Stimulated activated CD8-positive, alpha-beta memory T cell treated with anti-CD3 and anti-CD28 coated beads, Interleukin-2, amount 100 ng/mL, for 1 hour (primary cell): ENCODE measurements around the gene GNAO1.

Experiments used
- DNase-seq, 2 donors: peaks; one replicate each; pipeline ENCODE4 v3.0.0-alpha.2; 2020; ENCODE audit warnings: low read depth in 2 of 2

GNAO1 gene

DNA sequence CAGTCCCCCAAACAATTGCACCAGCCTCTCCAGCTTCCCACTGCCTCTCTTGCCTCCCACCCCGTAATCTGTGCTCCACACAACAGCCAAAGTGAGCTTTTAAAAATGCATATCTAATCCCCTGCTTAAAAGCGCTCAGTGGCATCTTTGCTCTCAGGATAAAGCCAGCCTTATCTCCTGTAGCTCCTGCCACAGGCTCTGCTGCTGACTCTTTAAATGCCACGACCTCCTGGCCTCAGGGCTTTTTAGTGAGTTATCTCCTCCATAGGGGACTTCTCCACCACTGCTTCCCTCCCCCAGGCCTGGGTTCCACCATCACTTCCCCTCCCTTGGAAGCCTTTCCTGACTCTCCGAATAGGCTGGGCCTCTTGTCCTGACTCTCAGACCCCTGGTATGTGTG is 98.6 kb downstream of the GNAO1 start:
- DNase-seq = no peak

DNA sequence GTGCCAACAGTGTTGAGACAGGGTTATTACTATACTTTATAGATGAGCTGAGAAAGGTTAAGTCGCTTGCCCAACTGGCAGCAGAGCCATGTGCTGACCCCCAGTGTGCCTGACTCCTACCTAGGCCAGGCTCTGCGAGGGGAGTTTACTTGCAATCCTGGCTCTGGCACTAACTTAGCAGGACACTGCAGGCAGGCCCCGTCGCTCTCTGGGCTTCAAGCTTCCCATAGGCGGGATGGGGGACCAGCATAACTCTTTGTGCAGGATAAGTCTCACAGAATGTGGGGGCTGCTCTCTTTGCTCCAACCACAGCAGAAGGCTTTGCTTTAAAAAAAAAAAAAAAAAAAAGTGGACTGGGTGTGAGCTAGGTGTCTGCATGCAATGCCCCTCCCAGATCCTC is 102.7 kb downstream of the GNAO1 start:
- no peak for DNase-seq

DNA sequence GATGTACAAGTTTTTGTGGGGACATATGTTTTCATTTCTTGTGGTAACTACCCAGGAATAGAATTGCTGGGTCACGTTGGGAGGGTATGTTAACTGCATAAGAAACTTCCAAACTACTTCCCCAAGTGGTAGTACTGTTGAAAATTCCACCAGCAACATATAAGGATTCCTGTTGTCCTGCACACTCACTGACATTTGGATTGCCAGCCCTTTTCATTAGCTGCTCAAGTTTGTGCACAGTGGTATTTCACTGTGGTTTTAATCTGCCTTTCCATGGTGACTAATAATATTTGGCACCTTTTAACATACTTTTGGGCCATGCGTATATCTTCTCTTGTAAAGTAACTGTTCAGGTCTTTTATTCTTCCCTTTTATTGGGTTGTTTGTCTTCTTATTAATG is 103.3 kb downstream of the GNAO1 start:
- DNase-seq = no peak

DNA sequence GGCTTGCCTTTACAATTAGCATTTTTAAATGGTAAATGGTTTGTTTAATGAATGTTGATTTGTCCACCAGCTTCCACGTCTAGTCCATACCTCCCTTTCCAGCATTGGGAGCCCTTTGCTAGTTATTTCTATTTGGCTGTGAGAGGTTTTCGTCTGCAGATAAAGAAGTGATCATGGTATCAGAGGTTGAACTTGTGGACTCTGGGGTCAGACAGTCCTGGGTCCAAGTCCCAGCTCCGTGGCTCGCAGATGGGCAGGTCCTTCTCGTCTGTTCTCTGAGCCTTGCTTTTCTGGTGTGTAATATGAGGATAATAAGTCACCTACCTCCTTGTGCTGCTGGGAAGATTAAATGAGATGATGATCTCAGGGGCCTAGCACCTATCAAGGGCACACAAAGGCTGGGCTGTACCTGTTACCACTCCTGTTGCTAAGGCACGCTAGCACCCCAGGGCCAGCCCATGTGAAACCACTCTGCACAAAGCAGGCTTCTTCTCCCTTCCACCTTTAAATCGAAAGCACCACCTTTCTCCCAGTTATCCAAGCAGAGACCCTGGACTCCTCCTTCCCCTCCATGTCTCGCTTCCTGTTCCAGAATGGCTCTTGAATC is 103.9 kb downstream of the GNAO1 start:
- DNase-seq = no peak

DNA sequence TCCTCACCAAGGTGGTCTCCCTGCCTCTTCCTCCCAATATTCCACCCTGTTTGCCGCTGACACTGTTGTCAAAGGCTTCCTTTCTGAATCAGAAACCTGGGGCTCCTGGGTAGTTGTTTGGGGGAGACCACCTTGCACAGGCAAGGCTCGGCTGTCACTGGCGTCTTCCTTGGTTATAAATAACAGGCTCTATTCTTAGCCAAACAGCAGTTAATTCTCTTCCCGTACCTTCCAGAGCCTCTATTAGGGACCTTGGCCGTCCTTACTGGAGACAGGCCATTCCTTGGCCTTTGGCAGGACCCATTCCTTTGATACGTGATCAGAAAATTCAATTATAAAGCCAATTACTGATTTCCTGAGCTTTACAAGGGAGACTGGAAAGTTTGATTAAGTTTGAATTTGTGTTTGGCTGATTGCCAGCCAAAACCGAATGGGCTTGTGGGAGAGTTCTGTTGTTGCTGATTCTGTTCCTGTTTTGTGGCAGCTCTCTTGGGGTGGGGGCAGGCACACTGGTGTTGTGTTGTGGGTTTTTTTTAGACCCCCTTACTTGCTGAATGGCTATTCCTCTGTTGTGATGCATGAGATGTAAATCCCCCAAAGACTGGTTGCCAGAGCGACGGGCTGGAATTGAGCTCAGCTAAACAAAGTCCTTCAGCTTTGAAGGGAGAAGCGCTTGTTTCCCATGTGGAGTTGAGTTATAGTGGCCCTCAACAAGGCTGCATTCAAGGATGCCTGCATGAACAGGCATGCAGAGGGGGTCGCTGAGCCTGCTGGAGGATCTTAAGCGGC is 104.6 kb downstream of the GNAO1 start:
- DNase-seq = no peak

DNA sequence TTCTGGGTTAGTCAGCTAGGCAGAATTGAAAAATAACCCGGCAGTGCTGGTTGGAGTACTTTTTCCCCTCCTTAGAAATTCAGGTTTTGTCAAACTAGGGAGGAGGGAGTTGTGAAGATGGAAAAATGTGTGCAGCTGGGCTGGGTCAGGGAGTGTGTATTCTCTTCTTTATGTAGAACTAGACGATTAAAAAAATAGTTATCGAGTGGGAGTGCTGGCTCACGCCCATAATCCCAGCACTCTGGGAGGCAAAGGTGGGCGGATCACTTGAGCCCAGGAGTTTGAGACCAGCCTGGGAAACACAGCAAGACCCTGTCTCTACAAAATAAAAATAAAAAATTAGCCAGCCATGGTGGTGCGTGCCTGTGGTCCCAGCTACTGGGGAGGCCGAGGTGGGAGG is 106.4 kb downstream of the GNAO1 start:
- no peak for DNase-seq

DNA sequence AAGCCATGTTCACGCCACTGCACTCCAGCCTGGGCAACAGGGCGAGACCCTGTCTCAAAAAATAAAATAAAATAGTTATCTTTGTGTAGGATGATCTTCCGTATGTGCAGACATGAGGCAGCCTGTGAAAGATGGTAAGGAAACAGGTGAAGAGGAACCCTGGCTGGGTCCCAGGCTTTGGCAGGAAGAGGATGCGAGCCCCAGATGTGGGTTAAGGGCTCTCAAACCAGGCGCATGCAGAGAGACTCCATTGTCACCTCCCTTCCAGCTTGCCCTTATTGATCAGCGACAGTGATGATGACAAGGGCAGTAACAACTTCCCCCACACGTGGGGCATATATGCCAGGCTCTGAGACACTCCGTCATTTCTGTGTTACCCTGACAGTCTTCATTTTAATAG is 106.8 kb downstream of the GNAO1 start:
- no peak for DNase-seq

DNA sequence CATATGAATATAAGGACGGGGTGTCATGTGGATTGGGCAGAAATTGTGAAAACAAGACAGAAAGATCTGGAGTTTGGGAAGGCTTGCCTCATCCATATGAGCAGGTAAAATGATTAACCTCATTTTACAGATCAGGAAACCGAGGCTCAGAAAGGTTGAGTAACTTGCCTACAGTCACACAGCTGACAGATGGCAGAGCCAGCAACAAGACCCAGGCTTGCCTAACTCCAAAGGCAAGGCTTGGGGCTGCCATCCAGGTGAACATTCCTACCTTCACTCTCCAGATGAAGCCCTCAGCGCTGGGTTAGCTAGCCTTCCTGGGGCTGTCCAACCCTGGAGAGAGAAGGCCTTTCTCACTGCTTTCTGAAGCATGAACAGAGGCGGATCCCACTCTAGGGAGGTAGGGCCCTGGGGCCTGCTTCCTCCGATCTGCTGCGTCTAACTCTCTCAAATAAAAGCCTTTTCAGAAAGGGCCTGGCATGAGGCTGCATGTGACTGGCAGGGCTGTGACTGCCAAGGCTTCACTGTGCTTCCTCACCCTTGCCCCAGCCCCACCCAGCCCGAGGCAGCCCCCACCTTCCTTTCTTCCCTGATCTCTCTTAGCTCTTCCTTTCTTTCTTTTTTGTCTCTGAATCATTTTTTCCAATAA is 107.8 kb downstream of the GNAO1 start:
- DNase-seq = no peak

DNA sequence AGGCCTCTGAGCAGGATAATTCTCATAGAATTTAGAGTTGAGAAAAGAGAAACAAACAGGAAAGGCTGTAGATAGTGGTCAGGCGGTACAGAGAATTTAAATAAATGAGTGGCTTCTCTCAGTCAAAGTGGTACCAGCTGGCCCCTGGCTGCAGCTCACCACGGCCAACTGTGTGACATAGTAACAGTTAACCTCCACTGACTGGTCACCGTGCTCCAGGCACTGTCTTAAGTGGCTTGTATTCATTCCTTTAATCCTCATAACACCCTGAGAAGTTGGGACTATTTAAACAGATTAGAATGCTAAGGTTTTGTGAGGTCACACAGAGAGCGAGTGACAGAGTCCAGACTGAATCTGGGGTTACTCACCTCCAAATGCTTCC is 108.9 kb downstream of the GNAO1 start:
- no peak for DNase-seq

DNA sequence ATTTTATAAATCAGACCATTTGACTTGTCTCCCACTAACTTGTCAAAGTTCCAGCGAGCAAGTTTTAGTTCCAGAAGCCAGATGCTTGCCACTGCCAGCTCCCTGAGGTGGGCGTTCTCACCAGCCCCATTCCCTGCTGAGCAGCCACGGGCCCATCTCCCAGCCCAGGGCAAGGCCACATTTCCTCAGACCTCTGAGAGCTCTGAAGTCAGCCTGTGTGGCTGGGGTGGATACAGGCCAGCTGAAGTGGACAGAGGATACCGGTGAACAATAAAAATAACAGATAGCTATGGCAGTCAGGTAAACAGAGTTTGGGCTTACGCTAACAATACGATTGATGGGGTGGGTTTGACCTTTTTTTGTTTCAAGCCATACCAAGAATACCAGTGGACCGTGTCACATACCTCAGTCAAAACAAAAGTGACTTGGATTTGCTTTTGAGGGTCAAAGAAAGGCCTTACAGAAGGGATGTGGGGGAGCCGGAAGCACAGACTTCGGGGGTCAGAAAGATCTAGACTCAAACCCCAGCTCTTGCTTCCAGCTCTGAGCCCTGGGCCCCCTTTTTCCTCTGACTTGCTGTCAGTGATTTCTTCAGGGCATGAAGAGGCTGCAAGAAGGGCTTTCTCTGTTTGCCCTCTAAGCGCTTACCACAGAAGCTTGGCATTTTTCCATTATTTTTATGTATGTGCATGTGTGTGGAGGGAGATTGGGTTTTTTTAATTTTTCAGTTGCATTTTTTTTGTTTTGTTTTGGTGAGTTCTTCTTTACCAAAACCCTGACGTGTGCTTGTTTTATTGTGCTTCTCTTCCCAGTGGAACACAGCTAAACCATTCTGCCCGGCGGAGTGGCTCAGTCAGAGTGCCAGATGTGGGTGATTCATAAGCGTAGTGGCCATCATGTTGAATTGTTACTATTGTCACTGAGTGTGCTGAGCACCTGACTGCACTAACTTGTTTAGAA is 109.9 kb downstream of the GNAO1 start:
- no peak for DNase-seq

DNA sequence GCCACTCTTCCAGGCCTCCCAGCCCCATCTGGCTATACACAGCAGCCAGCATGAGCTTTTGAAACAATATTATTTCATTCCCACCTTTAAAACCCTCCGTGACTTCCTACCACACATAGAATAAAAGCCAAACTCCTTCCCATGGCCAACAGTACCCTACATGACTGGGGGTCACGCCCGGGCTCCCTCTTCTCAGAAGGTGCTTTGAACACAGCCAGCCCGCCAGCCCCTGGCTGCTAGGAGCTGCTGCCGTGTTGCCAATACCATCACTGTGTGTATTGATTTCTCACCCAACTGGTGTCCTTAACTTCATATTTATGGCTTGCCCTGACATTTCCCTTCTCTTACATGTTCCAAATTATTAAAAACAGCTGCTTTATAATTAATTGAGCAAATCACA is 111.2 kb downstream of the GNAO1 start:
- no peak for DNase-seq

DNA sequence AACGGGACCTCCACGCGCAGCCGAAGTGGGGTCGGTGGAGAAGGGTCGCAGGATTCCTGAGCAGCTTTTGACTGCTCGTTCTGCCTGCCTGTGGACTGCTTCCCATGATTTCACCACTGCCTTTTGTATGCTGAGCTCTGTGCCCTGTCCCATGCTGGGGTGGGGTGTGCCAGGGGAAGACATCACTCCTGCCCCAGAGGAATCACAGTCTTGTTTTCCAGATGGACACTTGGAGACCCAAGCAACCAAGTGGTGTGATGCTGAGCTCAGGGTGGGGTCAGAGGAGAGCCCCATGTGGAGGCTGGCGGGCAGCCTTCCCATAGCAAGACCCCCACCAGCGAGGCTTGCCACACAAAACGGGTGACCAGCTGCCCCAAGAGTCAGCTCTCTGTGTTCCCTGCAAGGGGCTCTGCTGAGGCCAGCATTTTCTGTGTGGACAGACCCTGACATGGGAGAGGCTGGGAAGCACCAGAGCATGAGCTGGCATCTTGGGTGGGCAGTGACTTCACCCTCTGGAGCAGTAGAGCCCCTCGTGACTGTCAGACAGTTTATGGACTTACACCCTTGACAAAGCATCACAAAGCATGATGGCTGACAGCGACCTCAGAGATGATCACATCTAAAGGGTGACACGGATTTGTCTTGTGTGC is 111.9 kb downstream of the GNAO1 start:
- no peak for DNase-seq

DNA sequence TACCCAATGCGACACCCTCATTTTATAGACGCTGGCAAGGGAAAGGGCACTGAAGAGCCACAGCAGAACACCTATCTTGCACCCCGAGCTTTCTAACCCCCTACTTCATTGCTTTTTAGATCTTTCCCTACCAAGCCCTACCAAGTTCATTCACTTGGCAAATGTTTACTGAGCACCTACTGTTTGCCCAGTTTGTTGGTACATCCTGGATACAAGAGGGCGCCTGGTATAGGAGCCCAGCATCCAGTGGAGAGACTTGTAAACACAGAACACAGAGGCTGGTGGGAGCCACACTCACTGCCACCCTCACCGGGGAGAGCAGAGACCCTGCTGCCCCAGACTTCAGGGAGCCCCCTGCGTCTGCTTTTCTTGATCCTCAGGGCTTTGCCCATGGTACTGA is 112.6 kb downstream of the GNAO1 start:
- DNase-seq = no peak

DNA sequence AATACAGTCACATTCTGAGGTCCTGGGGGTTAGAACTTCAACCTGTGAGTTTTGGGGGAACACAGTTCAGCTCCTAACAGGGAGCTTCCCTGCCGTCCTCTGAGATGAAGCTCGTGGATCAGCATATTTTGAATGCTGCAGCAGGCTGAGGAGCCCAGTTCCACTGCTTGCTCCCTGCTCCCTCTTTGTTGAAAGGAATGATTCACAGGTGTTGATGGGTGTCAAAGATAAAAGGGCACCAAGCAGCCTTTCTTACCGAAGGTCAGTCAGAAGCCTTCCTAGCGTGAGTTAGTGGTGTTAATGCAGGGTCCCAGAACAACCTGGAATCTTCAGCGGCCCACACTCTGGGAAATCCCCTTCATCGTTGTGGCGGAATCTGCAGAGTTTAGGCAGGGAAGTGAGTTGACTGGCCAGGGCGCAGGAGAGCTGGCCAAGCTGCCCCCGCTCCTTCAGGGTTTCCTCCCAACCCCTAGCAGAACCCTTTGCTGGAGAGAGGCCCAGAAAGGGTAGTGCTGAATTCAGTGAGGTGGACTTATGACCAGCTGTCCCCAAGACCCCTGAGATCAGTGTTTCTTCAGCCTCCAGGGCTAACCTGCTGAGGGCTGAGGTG is 114.8 kb downstream of the GNAO1 start:
- DNase-seq = no peak

DNA sequence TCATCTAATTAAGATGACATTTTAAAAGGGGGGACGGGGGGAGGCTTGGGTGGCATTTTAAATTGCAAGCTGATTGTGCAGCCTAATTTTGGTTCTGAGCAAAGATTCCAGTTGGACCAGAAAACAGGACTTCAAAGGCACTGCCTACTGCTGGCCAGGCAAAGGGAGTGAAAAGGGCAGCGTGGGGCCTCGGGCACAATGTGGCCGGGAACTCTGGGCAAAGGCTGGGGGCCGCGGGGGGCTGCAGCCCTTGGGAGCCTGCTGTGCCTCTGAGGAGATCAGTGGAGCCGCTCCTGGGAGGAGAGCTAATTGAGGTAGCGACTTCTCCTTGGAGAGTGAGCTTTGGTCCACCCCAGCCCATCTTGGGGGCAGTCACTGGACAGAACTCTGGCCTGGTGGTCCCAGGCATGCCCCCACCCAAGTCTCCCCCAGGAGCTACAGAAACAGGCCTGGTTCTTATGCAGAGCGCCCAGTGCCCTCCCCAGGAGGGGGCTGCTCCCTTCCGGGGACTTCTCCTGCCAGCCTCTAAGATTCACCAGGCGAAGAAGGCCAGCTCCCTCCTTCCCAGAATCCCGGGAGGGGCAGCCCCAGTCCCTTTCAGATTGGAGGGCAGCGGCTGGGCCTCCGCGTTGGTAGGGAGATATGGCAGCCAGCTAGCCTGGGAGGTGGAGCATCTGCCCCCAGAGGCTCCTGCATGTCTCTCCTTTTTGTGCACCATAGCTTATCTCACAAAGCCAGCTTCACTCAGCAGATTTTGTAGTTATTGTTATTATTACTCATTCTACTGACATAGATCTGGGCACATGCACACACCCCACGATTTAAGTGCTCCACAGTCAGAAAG is 115.6 kb downstream of the GNAO1 start:
- DNase-seq = no peak

DNA sequence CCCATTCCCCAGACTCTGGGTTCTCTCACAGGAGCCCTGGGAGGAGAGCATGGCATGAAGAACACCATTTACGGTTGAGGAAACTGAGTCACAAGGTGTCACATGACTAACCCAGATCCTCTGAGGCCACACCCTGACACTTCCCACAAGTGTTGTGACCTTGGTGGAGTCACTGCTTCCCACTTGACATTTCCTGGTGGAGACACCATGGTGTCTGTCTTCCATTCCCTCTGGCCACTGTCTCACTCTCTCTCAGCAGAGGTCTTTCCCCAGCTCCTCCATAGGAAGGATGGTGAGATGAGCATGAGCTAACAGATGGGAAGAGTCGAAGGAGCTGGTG is 116.2 kb downstream of the GNAO1 start:
- no peak for DNase-seq

DNA sequence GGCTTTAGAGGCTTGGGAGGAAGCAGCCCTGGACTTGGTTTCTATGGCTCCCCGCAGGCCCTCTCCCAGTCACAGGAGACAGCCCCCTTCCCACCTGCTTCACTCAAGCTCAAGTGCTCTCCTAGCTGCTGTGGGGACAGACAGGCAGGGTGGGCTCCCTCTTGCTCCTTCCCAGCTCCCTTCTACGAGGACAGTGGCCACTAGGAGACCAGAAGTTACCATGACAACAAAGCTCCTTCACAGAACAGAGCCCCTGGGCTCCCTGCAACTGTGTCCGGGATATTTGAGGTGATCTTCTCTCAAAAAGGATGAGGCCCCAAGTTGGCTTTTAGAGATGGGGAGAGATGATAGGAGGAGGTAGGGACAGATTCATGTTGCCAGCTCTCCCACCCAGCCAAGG is 117.7 kb downstream of the GNAO1 start:
- DNase-seq = no peak

DNA sequence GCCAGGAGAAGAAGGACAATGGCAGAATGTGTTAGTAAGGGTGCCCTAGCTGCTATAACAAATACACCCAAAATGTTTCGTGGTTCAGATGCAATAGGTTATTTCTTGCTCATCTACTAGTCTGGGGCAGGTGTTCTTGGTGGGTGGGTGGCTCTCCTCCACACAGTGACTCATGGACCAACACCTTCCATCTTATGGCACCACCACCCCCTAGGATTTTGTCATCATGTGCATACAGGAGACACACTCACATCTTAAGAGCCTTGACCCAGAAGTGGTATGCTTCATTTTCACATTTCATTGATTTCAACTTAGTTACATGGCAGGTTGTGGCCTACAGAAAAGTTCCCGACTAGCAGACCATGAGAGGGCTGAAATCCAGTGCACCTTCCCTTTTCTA is 119.4 kb downstream of the GNAO1 start:
- no peak for DNase-seq

DNA sequence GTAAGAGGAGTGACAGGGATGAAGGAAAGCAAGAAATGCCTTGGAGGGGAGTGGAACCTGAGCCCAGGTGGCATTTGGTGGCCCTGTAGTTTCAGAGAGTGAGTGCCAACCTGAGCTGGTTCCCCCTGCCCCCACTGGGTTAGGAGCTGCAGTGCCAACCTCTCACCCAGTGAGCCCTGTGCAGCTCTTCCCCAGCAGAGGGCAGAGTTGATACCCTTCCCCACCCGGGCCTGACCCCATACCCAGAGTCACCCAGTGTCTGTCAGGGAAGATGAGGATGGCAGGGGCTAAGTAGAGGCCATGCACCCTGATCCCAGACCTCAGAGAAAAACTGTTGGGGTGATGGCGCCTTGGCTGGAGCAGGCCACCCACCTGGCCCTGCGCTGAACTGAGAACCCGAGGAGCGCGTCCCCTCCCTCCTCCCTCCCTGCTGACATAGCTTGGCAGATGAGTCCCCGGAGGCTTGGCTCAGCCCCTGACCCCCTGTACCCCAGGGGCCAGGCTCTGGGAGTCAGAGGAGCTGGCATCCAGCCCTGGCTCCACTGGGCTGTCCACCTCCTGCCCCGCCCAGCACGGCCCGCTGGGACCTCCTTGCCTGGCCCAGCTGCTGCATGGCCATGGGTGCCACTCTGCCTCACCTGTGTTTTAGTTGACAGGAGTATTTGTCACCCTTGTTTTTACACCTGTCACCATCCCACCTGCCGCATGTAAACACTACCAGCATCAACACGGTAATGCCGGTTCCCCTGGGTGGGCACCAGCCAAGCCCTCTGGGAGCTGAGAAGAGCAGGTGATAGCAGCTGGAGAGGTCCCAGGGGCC is 120.1 kb downstream of the GNAO1 start:
- no peak for DNase-seq

DNA sequence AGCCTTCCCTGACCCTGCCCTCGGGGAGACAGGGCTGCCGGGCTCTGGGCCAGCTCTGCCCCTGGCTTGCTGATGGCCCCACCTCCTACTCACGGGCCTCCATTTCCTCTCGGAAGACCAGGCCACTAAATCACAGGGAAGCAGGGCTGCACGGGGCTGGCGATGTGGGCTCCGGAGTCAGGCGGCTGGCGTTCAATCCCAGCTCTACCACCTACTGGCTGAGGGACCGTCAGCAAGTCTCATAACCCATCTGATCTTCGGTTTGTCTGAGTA is 120.7 kb downstream of the GNAO1 start:
- DNase-seq = no peak
